Measurements from ENCODE around the gene CRISPLD2. TPM values are rescaled to one million over a fixed set of nuclear protein-coding genes. Genes with fewer than 3 reads are reported as not detected.

The CRISPLD2 gene
- polyA plus RNA-seq, 1 donor from 2014 or later, result 0.06 TPM

DNA sequence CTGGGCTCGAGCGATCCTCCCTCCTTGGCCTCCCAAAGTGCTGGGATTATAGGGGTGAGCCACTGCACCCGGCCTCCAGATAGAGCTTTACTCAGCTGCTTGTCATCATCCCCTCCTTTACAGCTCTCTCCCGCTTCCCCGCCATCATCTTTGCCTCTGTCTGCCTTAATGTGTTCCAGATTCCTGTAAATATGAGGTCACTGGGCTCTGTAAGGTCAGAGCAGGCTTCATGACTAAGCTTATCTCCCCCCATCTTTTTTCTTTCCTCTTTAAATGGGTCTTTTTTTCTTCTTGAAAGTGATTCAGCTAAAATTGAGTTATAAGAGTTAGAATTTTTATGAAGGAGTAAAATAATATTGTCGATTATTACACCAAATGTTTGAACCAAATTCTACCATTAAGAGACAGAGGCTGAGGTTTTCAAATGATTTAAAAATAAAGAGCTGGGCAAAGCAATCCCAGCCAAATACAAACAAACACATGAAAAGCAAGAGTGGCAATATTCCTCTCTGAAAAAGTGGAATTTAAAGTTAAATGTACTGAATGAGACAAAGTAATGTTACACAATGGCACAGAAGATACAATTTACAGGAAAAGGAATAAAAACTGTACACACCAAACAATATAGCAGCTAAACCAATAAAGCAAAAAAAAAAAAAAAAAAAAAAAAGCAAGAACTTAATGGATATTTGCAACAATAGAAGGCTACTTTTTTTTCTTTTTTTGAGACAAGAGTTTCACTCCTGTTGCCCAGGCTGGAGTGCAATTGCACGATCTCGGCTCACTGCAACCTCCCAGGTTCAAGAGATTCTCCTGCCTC lies 62.1 kb downstream of the CRISPLD2 start:
- no peaks in the 10 kb centered on the region for H3K9me3 ChIP-seq (ENCODE audit: low read length)
- no peak overlapping the region for H3K9ac ChIP-seq (ENCODE audit: low read length)
- no peaks in the 10 kb centered on the region for H3K36me3 ChIP-seq (ENCODE audit: insufficient read depth, low read length)
- H4K20me1 ChIP-seq (ENCODE audit: insufficient read depth), result no peaks in the 10 kb centered on the region
- no peaks in the 10 kb centered on the region for H3K9me2 ChIP-seq (ENCODE audit: insufficient read depth, low read length)
- H3K4me2 ChIP-seq (ENCODE audit: low read length), result no peak overlapping the region
- no peak overlapping the region for H2AFZ ChIP-seq (ENCODE audit: low read depth, low read length)
- TF ChIP-seq, protein P1, sequence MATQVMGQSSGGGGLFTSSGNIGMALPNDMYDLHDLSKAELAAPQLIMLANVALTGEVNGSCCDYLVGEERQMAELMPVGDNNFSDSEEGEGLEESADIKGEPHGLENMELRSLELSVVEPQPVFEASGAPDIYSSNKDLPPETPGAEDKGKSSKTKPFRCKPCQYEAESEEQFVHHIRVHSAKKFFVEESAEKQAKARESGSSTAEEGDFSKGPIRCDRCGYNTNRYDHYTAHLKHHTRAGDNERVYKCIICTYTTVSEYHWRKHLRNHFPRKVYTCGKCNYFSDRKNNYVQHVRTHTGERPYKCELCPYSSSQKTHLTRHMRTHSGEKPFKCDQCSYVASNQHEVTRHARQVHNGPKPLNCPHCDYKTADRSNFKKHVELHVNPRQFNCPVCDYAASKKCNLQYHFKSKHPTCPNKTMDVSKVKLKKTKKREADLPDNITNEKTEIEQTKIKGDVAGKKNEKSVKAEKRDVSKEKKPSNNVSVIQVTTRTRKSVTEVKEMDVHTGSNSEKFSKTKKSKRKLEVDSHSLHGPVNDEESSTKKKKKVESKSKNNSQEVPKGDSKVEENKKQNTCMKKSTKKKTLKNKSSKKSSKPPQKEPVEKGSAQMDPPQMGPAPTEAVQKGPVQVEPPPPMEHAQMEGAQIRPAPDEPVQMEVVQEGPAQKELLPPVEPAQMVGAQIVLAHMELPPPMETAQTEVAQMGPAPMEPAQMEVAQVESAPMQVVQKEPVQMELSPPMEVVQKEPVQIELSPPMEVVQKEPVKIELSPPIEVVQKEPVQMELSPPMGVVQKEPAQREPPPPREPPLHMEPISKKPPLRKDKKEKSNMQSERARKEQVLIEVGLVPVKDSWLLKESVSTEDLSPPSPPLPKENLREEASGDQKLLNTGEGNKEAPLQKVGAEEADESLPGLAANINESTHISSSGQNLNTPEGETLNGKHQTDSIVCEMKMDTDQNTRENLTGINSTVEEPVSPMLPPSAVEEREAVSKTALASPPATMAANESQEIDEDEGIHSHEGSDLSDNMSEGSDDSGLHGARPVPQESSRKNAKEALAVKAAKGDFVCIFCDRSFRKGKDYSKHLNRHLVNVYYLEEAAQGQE (IDR thresholded peaks at IDR 0.05; ENCODE audit: borderline replicate concordance), result no peak
- TF ChIP-seq POLR2AphosphoS5 (IDR thresholded peaks at IDR 0.05) (no peak), EZH2 (IDR thresholded peaks at IDR 0.05; ENCODE audit: borderline replicate concordance, insufficient read depth, low read length, poor library complexity, severe bottlenecking) (no peak), MXI1 (conservative IDR thresholded peaks at IDR 0.05; ENCODE audit: poor library complexity, severe bottlenecking) (no peak)
- H3K4me3 ChIP-seq (ENCODE audit: low read length), result no peak overlapping the region
- H3K27me3 ChIP-seq (ENCODE audit: insufficient read depth, low read depth, low read length), result no peaks in the 10 kb centered on the region
- no peaks in the 10 kb centered on the region for H3F3A ChIP-seq (ENCODE audit: insufficient read depth, low read length, poor library complexity, severe bottlenecking)
- no peaks in the 10 kb centered on the region for H3K79me2 ChIP-seq (replicated peaks; ENCODE audit: insufficient read depth, low read length)
- no peak overlapping the region for H3K27ac ChIP-seq (ENCODE audit: low read length)

GRCh38 chr16:84883301-84883700 lies 63.5 kb downstream of the CRISPLD2 start:
- TF ChIP-seq POLR2AphosphoS5 (IDR thresholded peaks at IDR 0.05) (no peak), TAF1 (IDR thresholded peaks at IDR 0.05; ENCODE audit: low read depth) (no peak), RAD21 (conservative IDR thresholded peaks at IDR 0.05) (no peak), EP300 (conservative IDR thresholded peaks at IDR 0.05; ENCODE audit: poor library complexity, severe bottlenecking) (no peak), SMC3 (conservative IDR thresholded peaks at IDR 0.05; ENCODE audit: poor library complexity) (no peak), EZH2 (IDR thresholded peaks at IDR 0.05; ENCODE audit: borderline replicate concordance, insufficient read depth, low read length, poor library complexity, severe bottlenecking) (no peak), MXI1 (conservative IDR thresholded peaks at IDR 0.05; ENCODE audit: poor library complexity, severe bottlenecking) (no peak)
- TF ChIP-seq, protein P1 (IDR thresholded peaks at IDR 0.05; ENCODE audit: borderline replicate concordance), result no peak
- TF ChIP-seq, protein P2, sequence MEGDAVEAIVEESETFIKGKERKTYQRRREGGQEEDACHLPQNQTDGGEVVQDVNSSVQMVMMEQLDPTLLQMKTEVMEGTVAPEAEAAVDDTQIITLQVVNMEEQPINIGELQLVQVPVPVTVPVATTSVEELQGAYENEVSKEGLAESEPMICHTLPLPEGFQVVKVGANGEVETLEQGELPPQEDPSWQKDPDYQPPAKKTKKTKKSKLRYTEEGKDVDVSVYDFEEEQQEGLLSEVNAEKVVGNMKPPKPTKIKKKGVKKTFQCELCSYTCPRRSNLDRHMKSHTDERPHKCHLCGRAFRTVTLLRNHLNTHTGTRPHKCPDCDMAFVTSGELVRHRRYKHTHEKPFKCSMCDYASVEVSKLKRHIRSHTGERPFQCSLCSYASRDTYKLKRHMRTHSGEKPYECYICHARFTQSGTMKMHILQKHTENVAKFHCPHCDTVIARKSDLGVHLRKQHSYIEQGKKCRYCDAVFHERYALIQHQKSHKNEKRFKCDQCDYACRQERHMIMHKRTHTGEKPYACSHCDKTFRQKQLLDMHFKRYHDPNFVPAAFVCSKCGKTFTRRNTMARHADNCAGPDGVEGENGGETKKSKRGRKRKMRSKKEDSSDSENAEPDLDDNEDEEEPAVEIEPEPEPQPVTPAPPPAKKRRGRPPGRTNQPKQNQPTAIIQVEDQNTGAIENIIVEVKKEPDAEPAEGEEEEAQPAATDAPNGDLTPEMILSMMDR (IDR thresholded peaks at IDR 0.05; ENCODE audit: poor library complexity, severe bottlenecking), result no peak
- Histone ChIP-seq H3K4me3 (ENCODE audit: low read length) (no peak overlapping the region), H3F3A (ENCODE audit: insufficient read depth, low read length, poor library complexity, severe bottlenecking) (no peaks in the 10 kb centered on the region), H3K36me3 (ENCODE audit: insufficient read depth, low read length) (no peaks in the 10 kb centered on the region), H3K9ac (ENCODE audit: low read length) (no peak overlapping the region), H2AFZ (ENCODE audit: low read depth, low read length) (no peak overlapping the region), H3K9me3 (ENCODE audit: low read length) (no peaks in the 10 kb centered on the region), H3K4me2 (ENCODE audit: low read length) (no peak overlapping the region), H3K27ac (ENCODE audit: low read length) (no peak overlapping the region), H3K79me2 (replicated peaks; ENCODE audit: insufficient read depth, low read length) (no peaks in the 10 kb centered on the region), H3K27me3 (ENCODE audit: insufficient read depth, low read depth, low read length) (no peaks in the 10 kb centered on the region), H3K9me2 (ENCODE audit: insufficient read depth, low read length) (no peaks in the 10 kb centered on the region), H4K20me1 (ENCODE audit: insufficient read depth) (no peaks in the 10 kb centered on the region)
